Left hindlimb (tissue), 1 donor: ENCODE results near the gene RARRES1.

Experiments used
- DNase-seq: peaks from one replicate; pipeline ENCODE4 v3.0.0-alpha.2; 2018

The RARRES1 gene

DNA sequence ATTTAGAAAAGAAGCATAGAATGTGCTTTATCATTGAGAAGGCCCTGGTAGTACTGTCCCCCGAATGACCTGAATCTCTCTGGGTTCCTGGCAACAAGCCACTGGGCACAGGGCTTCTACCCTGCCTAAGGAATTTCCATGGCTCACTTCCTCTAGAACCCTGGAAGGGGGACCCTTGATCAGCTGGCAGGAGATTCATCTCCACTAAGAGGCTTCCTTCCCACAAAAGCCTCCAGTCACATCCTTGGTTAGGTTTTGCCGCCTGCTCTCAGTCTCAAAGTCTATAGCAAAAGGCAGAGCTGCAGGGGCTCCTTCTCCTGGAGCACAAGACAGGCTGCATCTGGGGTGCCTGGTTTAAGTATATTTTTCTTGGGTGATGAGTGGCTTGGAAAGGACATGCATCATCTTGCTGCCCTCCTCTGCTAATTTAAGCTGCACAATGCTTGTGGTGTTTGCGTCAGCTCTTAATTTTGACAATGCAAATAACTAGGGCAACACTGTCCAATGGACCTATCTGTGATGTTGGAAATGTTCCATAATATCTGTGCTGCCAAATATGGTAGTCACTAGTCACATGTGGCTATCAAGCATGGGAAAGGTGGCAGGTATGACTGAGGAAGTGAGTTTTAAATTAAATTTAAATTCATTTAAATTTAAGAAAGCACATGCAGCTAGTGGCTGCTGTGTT lies 33.4 kb upstream of the RARRES1 start:
- no peak for DNase-seq

GRCh38 chr3:158763421-158763820 lies 31.2 kb upstream of the RARRES1 start:
- DNase-seq = no peak

GRCh38 chr3:158762701-158763100 lies 30.4 kb upstream of the RARRES1 start:
- DNase-seq = no peak

DNA sequence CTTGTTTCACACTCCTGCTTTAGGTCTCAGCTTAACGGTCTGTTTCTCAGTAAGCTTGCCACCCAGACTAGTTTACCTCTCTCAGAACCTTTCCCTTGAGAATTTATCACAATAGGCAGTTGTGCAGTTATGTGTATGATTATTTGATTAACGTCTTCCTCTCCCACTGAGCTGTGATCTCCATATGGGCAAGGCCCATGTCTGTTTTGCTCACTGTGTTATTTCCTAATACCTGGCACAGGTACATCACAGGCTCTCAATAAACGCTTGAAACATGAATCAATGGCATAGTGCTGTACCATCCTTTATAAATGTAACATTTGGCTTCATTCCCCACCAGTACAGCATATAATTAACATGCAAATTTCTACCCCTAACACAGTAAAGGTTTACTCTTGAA lies 29.1 kb upstream of the RARRES1 start:
- DNase-seq = no peak

- DNase-seq = no peak
These were observed 23.2 kb upstream of the RARRES1 start for GRCh38 chr3:158755421-158755820.

GRCh38 chr3:158753854-158754253 lies 21.6 kb upstream of the RARRES1 start:
- DNase-seq = no peak

DNA sequence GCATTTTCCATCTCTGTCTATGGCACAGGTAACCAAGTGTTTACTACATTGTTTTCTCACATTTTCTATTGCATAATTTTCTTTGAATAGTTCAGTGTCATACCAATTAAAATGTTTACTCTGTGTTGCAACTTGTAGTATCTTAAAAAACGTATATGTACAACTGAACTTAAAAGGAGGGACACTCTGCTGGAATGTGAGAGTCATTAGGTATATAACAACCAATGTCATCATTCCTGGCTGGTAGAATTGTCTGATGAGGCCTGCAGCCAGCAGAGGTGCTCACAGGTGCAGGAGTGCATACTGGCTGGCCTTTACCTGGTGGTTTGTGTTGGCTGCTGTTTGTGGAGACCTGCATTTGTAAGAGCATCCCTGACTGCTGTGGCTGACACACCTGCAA lies 19.1 kb upstream of the RARRES1 start:
- no peak for DNase-seq

GRCh38 chr3:158750016-158750415 lies 17.8 kb upstream of the RARRES1 start:
- DNase-seq = no peak

GRCh38 chr3:158749526-158749925 lies 17.3 kb upstream of the RARRES1 start:
- no peak for DNase-seq

DNA sequence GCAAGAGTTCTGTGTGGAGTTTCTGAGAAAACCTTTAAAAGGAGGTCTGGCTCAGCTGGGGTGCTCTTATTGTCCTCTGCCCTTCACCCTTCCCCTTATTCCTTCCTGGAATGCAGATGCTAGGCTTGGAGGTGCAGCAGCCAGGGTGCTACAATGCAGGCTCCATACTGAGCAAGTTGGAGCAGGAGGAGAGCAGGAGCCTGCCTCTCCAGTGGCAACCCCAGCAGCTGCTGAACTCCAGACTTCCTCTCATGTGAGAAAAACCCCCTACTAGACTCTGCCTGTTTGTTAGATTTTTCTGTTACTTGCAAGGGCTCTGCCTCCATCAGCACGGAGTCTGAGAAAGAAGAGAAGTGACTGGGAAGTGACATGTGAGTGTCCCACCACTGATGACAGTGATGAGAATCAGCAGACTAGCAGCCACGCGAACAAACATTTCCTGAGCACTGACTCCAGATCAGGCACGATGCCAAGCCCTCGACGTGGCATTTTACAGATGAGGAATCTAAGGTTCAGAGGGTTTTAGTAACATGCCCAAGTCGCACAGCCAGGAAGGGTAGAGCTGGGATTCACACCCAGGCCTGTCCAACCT lies 16.1 kb upstream of the RARRES1 start:
- DNase-seq = no peak

DNA sequence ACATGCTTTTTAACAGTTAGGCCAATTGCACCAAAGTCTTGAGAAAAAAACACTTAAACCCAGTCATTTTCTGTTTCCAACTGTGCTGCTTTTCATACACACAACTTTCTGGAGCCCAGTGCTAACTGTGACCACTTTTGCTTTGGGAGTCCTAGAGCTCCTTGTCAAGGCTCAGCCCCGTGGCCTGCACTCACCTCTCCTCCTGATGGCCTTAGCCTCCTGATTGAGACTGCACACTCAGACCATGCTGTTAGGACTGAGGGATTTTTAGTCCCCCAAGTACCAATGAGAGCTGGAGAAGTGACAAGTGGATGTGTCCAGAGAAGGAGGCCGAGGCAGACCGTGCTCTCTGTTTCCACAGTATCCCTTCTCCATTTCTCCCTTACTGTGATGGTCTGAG lies 15.2 kb upstream of the RARRES1 start:
- no peak for DNase-seq

DNA sequence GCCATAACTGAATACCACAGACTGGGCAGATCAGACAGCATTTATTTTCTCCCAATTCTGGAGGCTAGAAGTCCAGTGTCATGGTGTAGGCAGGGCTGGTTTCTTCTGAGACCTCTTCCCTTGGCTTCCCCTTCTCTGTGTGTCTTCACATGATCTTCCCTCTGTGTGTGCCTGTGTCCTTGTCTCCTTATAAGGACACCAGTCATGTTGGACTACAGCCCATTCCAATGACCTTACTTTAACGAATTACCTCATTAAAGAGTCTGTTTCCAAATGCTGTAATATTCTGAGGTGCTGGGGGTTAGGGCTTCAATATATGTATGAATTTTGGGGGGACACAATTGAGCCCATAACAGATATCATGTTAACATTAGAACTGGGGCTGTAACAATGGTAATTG lies 13.3 kb upstream of the RARRES1 start:
- DNase-seq = no peak

- no peak for DNase-seq
These were observed 12.5 kb upstream of the RARRES1 start for GRCh38 chr3:158744567-158745288.

- DNase-seq = no peak
These were observed 11.7 kb upstream of the RARRES1 start for GRCh38 chr3:158743664-158744566.

DNA sequence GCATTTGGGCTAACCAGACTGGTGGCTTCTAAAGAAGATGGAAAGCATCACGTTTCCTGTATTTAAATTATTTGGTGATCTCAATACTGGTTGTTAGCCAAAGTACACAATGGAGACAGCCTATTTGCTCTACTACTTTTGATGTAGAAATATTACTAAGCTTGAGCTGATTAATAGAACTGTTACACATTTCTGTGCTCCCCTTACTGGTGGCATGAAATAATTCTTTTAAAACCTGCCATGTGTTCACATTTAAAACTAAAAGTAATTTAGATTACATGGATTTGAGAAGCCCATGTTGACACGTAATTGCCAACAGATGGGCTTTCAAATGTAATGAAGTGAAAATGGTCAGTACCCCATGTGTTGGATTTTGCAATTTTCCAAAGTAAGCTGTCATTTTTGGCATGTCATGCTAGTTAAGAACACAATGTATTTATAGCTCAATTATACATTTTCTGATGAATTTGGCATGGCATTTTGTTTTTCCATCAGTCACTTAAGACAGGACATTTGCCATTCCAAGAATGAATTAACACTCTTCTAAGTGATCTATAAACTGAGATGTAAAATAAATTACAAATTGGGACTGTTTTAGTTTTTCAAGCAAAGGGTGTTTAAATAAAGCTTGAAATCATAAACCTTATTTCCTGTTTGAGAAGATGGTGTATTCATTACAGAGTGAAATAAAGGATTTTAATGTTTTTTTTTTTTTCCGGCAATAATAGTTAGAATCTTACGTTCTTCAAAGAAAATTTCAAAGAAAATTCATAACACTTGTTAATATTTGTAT lies 10.8 kb upstream of the RARRES1 start:
- no peak for DNase-seq

- DNase-seq = no peak
These were observed 7.4 kb upstream of the RARRES1 start for GRCh38 chr3:158739661-158740060.

GRCh38 chr3:158739078-158739477 lies 6.8 kb upstream of the RARRES1 start:
- no peak for DNase-seq

DNA sequence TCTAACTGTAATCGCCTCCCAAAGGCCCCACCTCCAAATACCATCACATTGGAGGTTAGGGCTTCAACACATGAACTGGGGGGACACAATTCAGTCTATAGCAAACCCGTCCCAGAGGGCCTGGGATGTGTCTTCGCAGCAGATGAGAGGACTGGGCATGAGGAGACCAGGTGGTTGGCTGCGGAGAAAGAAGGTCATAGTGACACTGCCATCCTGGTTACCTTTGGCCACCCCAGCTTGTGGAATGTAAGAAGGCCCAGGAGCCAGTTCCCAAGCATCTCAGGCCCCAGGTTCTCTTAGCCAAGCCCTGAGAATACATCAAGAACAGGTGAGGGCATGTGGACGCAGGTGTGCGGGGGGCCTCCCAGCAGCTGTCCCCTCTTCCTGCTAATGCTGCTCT lies 6.4 kb upstream of the RARRES1 start:
- DNase-seq = no peak

- DNase-seq = no peak
These were observed 5.8 kb upstream of the RARRES1 start for GRCh38 chr3:158737976-158738615.

- no peak for DNase-seq
These were observed 5.2 kb upstream of the RARRES1 start for GRCh38 chr3:158737410-158737809.

DNA sequence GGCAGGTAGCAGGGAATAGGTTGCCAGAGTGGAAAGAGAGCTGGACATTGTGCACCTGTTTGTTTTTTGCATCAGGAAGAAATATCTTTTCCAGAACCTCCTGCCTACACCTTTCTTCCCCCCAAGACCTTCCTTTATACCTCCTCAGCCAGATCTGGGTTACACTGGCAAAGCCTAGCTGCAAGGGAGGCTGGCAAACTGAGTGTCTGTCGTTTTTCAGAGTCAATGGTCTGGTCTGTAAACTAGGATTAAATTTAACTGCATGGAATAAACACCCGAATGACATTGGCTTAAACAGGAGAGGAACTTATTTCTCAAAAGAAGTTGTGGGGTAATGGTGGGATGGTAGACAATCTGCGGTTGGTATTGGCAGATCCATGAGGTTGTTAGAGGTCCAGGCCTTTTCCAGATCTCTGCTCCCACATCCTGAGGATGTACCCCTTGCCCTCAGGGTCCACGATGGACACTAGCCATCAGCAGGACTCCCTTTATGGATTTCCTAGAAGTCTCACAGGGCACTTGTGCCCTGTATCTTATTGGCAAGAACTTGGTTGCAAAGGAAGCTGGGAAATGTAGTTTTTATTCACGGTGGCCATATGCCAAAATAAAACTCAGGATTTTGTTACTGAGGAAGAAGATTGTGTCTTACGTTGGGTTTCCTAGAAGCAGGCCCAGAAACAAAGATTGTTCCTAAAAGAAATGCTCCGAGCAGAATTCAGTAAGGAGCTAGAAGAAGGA lies 3.2 kb upstream of the RARRES1 start:
- no peak for DNase-seq
